Fibroblast of lung (primary cell): ENCODE measurements around the gene SEC14L5.

Source experiments
- EZH2 ChIP-seq: IDR thresholded peaks from 2 replicates; pipeline ENCODE4 v1.5.1; 2012; ENCODE audit warnings: low read length, control low read depth, mild to moderate bottlenecking; ENCODE audit errors: missing control alignments
- TF ChIP-seq, protein P1 (sequence below), 2 donors: IDR thresholded peaks in 1 of 2; conservative IDR thresholded peaks in 1 of 2; 1 replicate in 1 of 2; 2 replicates in 1 of 2; pipeline ENCODE4 v1.5.1; 2011 to 2012; ENCODE audit warnings: low read length in 2 of 2, control low read depth in 1 of 2, inconsistent platforms in 1 of 2, low read depth in 1 of 2, mild to moderate bottlenecking in 1 of 2

DNA sequence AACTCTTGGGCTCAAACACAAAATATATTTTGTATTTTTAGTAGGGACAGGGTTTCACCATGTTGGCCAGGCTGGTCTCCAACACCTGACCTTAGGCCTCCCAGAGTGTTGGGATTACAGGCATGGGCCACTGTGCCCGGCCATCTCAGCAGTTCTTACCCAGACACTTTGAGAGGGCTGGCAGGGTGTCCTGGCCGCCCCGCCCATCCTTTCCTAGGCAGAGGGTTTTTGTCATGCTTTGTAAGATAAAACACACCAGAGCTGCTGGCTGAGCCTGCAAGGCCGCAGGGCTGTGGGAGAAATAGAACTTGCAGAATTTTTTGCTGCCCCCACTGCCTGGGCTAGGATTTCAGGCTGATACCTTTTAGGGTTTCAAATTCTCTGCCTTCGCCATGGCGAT is 29.9 kb upstream of the SEC14L5 start:
- TF ChIP-seq, protein P1, sequence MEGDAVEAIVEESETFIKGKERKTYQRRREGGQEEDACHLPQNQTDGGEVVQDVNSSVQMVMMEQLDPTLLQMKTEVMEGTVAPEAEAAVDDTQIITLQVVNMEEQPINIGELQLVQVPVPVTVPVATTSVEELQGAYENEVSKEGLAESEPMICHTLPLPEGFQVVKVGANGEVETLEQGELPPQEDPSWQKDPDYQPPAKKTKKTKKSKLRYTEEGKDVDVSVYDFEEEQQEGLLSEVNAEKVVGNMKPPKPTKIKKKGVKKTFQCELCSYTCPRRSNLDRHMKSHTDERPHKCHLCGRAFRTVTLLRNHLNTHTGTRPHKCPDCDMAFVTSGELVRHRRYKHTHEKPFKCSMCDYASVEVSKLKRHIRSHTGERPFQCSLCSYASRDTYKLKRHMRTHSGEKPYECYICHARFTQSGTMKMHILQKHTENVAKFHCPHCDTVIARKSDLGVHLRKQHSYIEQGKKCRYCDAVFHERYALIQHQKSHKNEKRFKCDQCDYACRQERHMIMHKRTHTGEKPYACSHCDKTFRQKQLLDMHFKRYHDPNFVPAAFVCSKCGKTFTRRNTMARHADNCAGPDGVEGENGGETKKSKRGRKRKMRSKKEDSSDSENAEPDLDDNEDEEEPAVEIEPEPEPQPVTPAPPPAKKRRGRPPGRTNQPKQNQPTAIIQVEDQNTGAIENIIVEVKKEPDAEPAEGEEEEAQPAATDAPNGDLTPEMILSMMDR (conservative IDR thresholded peaks at IDR 0.05 in 1 of 2, IDR thresholded peaks at IDR 0.05 in 1 of 2; ENCODE audit: low read depth in 1 of 2, low read length in 2 of 2): no peak
- TF ChIP-seq EZH2: no peak
